SU-DHL-6 (cell line): ENCODE results near the gene TMA7B.

Source experiments
- H2AFZ ChIP-seq: fragments of 200-600 bp; sonication (generic); 2 replicates; pipeline ENCODE4 v1.6.1; 2014; ENCODE audit warnings: low read depth, mild to moderate bottlenecking, moderate library complexity, mixed read lengths, antibody characterized with exemption, low read length; ENCODE audit not compliant: severe bottlenecking
- H3F3A ChIP-seq: fragments of 200-600 bp; shearing (Covaris generic); 2 replicates; pipeline ENCODE4 v1.6.0; 2016; ENCODE audit warnings: antibody characterized with exemption, mild to moderate bottlenecking; ENCODE audit not compliant: insufficient read depth
- H3K27ac ChIP-seq: fragments of 200-600 bp; sonication (generic); 2 replicates; pipeline ENCODE4 v1.5.1; 2016; ENCODE audit warnings: low read depth, mild to moderate bottlenecking, low read length, moderate library complexity, mixed read lengths
- H3K27me3 ChIP-seq: fragments of 200-600 bp; sonication (generic), shearing (Covaris generic); 2 replicates; pipeline ENCODE4 v1.6.0; 2014; ENCODE audit warnings: mild to moderate bottlenecking, low read length
- H3K36me3 ChIP-seq: fragments of 200-600 bp; sonication (generic); 2 replicates; pipeline ENCODE4 v1.6.1; 2014; ENCODE audit warnings: mild to moderate bottlenecking, low read length, mixed read lengths
- H3K4me2 ChIP-seq: fragments of 300-600, 200-600 bp; shearing (Covaris generic), sonication (generic); 2 replicates; pipeline ENCODE4 v1.6.0; 2014; ENCODE audit warnings: low read length, low read depth, mild to moderate bottlenecking; ENCODE audit not compliant: poor library complexity, severe bottlenecking
- H3K4me3 ChIP-seq: fragments of 200-600 bp; sonication (generic); 2 replicates; pipeline ENCODE4 v1.5.1; 2014; ENCODE audit warnings: antibody characterized with exemption, low read length, mild to moderate bottlenecking, mixed read lengths; ENCODE audit not compliant: insufficient read depth, poor library complexity, severe bottlenecking
- H3K79me2 ChIP-seq: fragments of 200-600 bp; sonication (generic); 2 replicates; pipeline ENCODE4 v1.6.1; 2014; ENCODE audit warnings: mild to moderate bottlenecking, low read length, moderate library complexity; ENCODE audit not compliant: insufficient read depth
- H3K9ac ChIP-seq: fragments of 200-600 bp; sonication (generic); 2 replicates; pipeline ENCODE4 v1.7.0; 2014; ENCODE audit warnings: mild to moderate bottlenecking, low read length
- H3K9me2 ChIP-seq: fragments of 200-600 bp; sonication (generic); replicated peaks from 2 replicates; pipeline ENCODE4 v1.6.1; 2014; ENCODE audit warnings: low read length; ENCODE audit not compliant: insufficient read depth
- H3K9me3 ChIP-seq: fragments of 200-600 bp; sonication (generic); 2 replicates; pipeline ENCODE4 v1.6.1; 2014; ENCODE audit warnings: low read length, mixed read lengths; ENCODE audit not compliant: insufficient read depth
- H4K20me1 ChIP-seq: fragments of 200-600 bp; sonication (generic); 2 replicates; pipeline ENCODE4 v1.6.1; 2014; ENCODE audit warnings: low read depth, mild to moderate bottlenecking, antibody characterized with exemption, low read length, moderate library complexity, mixed read lengths
- EZH2phosphoT487 ChIP-seq: fragments of 200-600 bp; sonication (generic), shearing (Covaris generic); conservative IDR thresholded peaks from 2 replicates; pipeline ENCODE4 v1.6.1; 2018; ENCODE audit warnings: mild to moderate bottlenecking, antibody characterized with exemption, low read length, moderate library complexity, mixed read lengths
- TF ChIP-seq, protein P1 (sequence below): fragments of 200-600 bp; sonication (generic); IDR thresholded peaks from one replicate; pipeline ENCODE4 v1.5.1; 2017; ENCODE audit warnings: antibody characterized with exemption, mild to moderate bottlenecking, low read length, moderate library complexity; ENCODE audit not compliant: insufficient read depth, poor library complexity, severe bottlenecking

TMA7B gene

GRCh38 chr22:39925909-39926679 lies 34.1 kb upstream of the TMA7B start:
- H3K4me2 ChIP-seq: no peak overlapping the region
- no peaks in the 10 kb centered on the region for H3K79me2 ChIP-seq
- no peak overlapping the region for H3K4me3 ChIP-seq
- H3K36me3 ChIP-seq: no peaks in the 10 kb centered on the region
- H3K27ac ChIP-seq: no peak overlapping the region
- H3K9ac ChIP-seq: no peak overlapping the region
- H3K27me3 ChIP-seq: no peaks in the 10 kb centered on the region
- H3K9me3 ChIP-seq: no peaks in the 10 kb centered on the region
- H3K9me2 ChIP-seq: no peaks in the 10 kb centered on the region
- H2AFZ ChIP-seq: no peak overlapping the region
- no peaks in the 10 kb centered on the region for H4K20me1 ChIP-seq
- H3F3A ChIP-seq: no peaks in the 10 kb centered on the region
- TF ChIP-seq EZH2phosphoT487: no peak
- TF ChIP-seq, protein P1, sequence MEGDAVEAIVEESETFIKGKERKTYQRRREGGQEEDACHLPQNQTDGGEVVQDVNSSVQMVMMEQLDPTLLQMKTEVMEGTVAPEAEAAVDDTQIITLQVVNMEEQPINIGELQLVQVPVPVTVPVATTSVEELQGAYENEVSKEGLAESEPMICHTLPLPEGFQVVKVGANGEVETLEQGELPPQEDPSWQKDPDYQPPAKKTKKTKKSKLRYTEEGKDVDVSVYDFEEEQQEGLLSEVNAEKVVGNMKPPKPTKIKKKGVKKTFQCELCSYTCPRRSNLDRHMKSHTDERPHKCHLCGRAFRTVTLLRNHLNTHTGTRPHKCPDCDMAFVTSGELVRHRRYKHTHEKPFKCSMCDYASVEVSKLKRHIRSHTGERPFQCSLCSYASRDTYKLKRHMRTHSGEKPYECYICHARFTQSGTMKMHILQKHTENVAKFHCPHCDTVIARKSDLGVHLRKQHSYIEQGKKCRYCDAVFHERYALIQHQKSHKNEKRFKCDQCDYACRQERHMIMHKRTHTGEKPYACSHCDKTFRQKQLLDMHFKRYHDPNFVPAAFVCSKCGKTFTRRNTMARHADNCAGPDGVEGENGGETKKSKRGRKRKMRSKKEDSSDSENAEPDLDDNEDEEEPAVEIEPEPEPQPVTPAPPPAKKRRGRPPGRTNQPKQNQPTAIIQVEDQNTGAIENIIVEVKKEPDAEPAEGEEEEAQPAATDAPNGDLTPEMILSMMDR: no peak

GRCh38 chr22:39926753-39927152 lies 33.4 kb upstream of the TMA7B start:
- no peak overlapping the region for H3K4me3 ChIP-seq
- no peaks in the 10 kb centered on the region for H3F3A ChIP-seq
- no peaks in the 10 kb centered on the region for H3K36me3 ChIP-seq
- no peak overlapping the region for H2AFZ ChIP-seq
- H3K9me2 ChIP-seq: no peaks in the 10 kb centered on the region
- no peak for TF ChIP-seq EZH2phosphoT487
- TF ChIP-seq, protein P1: no peak
- H3K27me3 ChIP-seq: no peaks in the 10 kb centered on the region
- no peak overlapping the region for H3K4me2 ChIP-seq
- no peaks in the 10 kb centered on the region for H3K9me3 ChIP-seq
- no peak overlapping the region for H3K9ac ChIP-seq
- no peaks in the 10 kb centered on the region for H4K20me1 ChIP-seq
- no peaks in the 10 kb centered on the region for H3K79me2 ChIP-seq
- H3K27ac ChIP-seq: no peak overlapping the region

- no peak for TF ChIP-seq EZH2phosphoT487
- TF ChIP-seq, protein P1: no peak
- H3K9ac ChIP-seq: no peak overlapping the region
- H3K27ac ChIP-seq: no peak overlapping the region
- H3K36me3 ChIP-seq: no peaks in the 10 kb centered on the region
- no peaks in the 10 kb centered on the region for H3K27me3 ChIP-seq
- no peak overlapping the region for H2AFZ ChIP-seq
- H3K79me2 ChIP-seq: no peaks in the 10 kb centered on the region
- H3K9me3 ChIP-seq: no peaks in the 10 kb centered on the region
- H3K9me2 ChIP-seq: no peaks in the 10 kb centered on the region
- no peaks in the 10 kb centered on the region for H3F3A ChIP-seq
- no peak overlapping the region for H3K4me2 ChIP-seq
- H3K4me3 ChIP-seq: no peak overlapping the region
- H4K20me1 ChIP-seq: no peaks in the 10 kb centered on the region
These were observed 32.7 kb upstream of the TMA7B start for GRCh38 chr22:39927544-39927943.
